Measurements from ENCODE around the gene SOCS6.

- no peak for TF ChIP-seq CTCF (IDR thresholded peaks at IDR 0.05 in 4 of 5, conservative IDR thresholded peaks at IDR 0.05 in 1 of 5)
- TF ChIP-seq POLR2A (IDR thresholded peaks at IDR 0.05) = no peak
These were observed 9.4 kb upstream of the SOCS6 start for GRCh38 chr18:70279470-70279869.
